HepG2 (cell line): ENCODE data around the gene NME8. TPM values are rescaled to one million over a fixed set of nuclear protein-coding genes. Genes with fewer than 3 reads are reported as not detected.

Experiments
- ARNT ChIP-seq: fragments of 450-650 bp; IDR thresholded peaks from 2 replicates; pipeline ENCODE4 v1.6.1; 2017
- ARNTL ChIP-seq: sonication (generic); formaldehyde crosslinking; IDR thresholded peaks from 2 replicates; pipeline ENCODE4 v1.4.0; 2020; ENCODE audit warnings: mild to moderate bottlenecking, missing genetic modification reagents
- ERF ChIP-seq: IDR thresholded peaks from 2 replicates; pipeline ENCODE4 v1.6.1; 2018; ENCODE audit warnings: missing biosample characterization, missing genetic modification reagents
- GABPB1 ChIP-seq: IDR thresholded peaks from 2 replicates; pipeline ENCODE4 v1.6.1; 2016; ENCODE audit warnings: mild to moderate bottlenecking, missing genetic modification reagents, moderate library complexity, missing compliant biosample characterization
- HMG20B ChIP-seq: conservative IDR thresholded peaks from 2 replicates; pipeline ENCODE4 v1.6.1; 2016; ENCODE audit warnings: missing genetic modification reagents, missing compliant biosample characterization
- KDM5A ChIP-seq: fragments of 200-600 bp; sonication (generic); IDR thresholded peaks from 2 replicates; pipeline ENCODE4 v1.7.0; 2018; ENCODE audit warnings: antibody characterized with exemption, mild to moderate bottlenecking, low read length, borderline replicate concordance
- POLR2AphosphoS5 ChIP-seq: IDR thresholded peaks from 2 replicates; pipeline ENCODE4 v1.6.1; 2012; ENCODE audit warnings: low read depth, low read length
- SMAD1 ChIP-seq: sonication (generic); formaldehyde crosslinking; IDR thresholded peaks from 2 replicates; pipeline ENCODE4 v1.4.0; 2020; ENCODE audit warnings: missing genetic modification reagents, low read depth, mild to moderate bottlenecking, borderline replicate concordance
- SOX6 ChIP-seq, 2 experiments: fragments of 450-650 bp in 1 of 2; sonication (generic) in 1 of 2; formaldehyde crosslinking in 1 of 2; IDR thresholded peaks; 2 replicates each; pipeline versions ENCODE4 v1.4.0 to v1.6.1; 2017 to 2020; ENCODE audit warnings: antibody characterized with exemption in 1 of 2, mild to moderate bottlenecking in 1 of 2, missing genetic modification reagents in 1 of 2
- SRY ChIP-seq: sonication (generic); formaldehyde crosslinking; IDR thresholded peaks from 2 replicates; pipeline ENCODE4 v1.8.0; 2022; ENCODE audit warnings: mild to moderate bottlenecking, missing genetic modification reagents
- TAF1 ChIP-seq: sonication (generic); formaldehyde crosslinking; IDR thresholded peaks from 2 replicates; pipeline ENCODE4 v1.4.0; 2020; ENCODE audit warnings: missing genetic modification reagents
- ZNF101 ChIP-seq: sonication (generic); formaldehyde crosslinking; IDR thresholded peaks from 2 replicates; pipeline ENCODE4 v1.4.0; 2020; ENCODE audit warnings: mild to moderate bottlenecking, low read depth, missing genetic modification reagents, borderline replicate concordance
- ZNF296 ChIP-seq: sonication (generic); formaldehyde crosslinking; conservative IDR thresholded peaks from 2 replicates; pipeline ENCODE4 v1.5.0; 2020; ENCODE audit warnings: mild to moderate bottlenecking, missing genetic modification reagents
- ZNF569 ChIP-seq: sonication (generic); formaldehyde crosslinking; IDR thresholded peaks from 2 replicates; pipeline ENCODE4 v1.5.0; 2020; ENCODE audit warnings: mild to moderate bottlenecking, missing genetic modification reagents, moderate library complexity, borderline replicate concordance
- ZNF639 ChIP-seq: conservative IDR thresholded peaks from 2 replicates; pipeline ENCODE4 v1.6.1; 2018; ENCODE audit warnings: missing genetic modification reagents
- ZNF747 ChIP-seq: sonication (generic); formaldehyde crosslinking; IDR thresholded peaks from 2 replicates; pipeline ENCODE4 v1.8.1; 2023; ENCODE audit warnings: missing genetic modification reagents, mild to moderate bottlenecking, borderline replicate concordance
- ZNF766 ChIP-seq: sonication (generic); formaldehyde crosslinking; IDR thresholded peaks from 2 replicates; pipeline ENCODE4 v1.5.0; 2020; ENCODE audit warnings: missing genetic modification reagents, borderline replicate concordance
- ZNF883 ChIP-seq: sonication (generic); formaldehyde crosslinking; IDR thresholded peaks from 2 replicates; pipeline ENCODE4 v1.5.1; 2020; ENCODE audit warnings: mild to moderate bottlenecking, missing genetic modification reagents; ENCODE audit errors: not compliant biosample characterization
- ZSCAN25 ChIP-seq: sonication (generic); formaldehyde crosslinking; IDR thresholded peaks from 2 replicates; pipeline ENCODE4 v1.8.0; 2022; ENCODE audit warnings: mild to moderate bottlenecking, missing genetic modification reagents
- polyA plus RNA-seq, 8 experiments: library from polyadenylated mRNA; depleted of rRNA in 3 of 8; stranded (reverse) in 7 of 8; unstranded in 1 of 8; fragments of >200 nt; fragmentation: Illumina TruSeq in 4 of 8; extraction: Trizol in 4 of 8; gene quantifications; 2 replicates each; pipeline versions ENCODE4 v1.2.1 to v1.2.3, GENCODE V29; 2011 to 2016; ENCODE audit warnings: low read depth in 4 of 8, missing spikeins in 1 of 8, mixed read lengths in 1 of 8; ENCODE audit not compliant: insufficient read depth in 1 of 8
- total RNA-seq, 5 experiments: library from RNA; depleted of rRNA; stranded (reverse); fragments of >200 nt; fragmentation: Illumina TruSeq; extraction: Trizol; gene quantifications; 2 replicates each; pipeline ENCODE4 v1.2.3, GENCODE V29; 2016; ENCODE audit warnings: low read depth in 1 of 5
- TF ChIP-seq, protein P1 (sequence below): sonication (generic); formaldehyde crosslinking; IDR thresholded peaks from 2 replicates; pipeline ENCODE4 v1.5.0; 2020; ENCODE audit warnings: mild to moderate bottlenecking, low read depth, missing genetic modification reagents, borderline replicate concordance
- TF ChIP-seq, protein P2 (sequence below): IDR thresholded peaks from 2 replicates; pipeline ENCODE4 v1.4.0; 2020; ENCODE audit warnings: mild to moderate bottlenecking, missing genetic modification reagents
- TF ChIP-seq, protein P3 (sequence below): sonication (generic); formaldehyde crosslinking; conservative IDR thresholded peaks from 2 replicates; pipeline ENCODE4 v1.5.0; 2020; ENCODE audit warnings: missing genetic modification reagents

NME8 gene
- total and polyA plus RNA-seq, 2 of the 13 experiments (the other 11 are each of a cell fraction or from before 2014, with no cell fraction given), result not detected

DNA sequence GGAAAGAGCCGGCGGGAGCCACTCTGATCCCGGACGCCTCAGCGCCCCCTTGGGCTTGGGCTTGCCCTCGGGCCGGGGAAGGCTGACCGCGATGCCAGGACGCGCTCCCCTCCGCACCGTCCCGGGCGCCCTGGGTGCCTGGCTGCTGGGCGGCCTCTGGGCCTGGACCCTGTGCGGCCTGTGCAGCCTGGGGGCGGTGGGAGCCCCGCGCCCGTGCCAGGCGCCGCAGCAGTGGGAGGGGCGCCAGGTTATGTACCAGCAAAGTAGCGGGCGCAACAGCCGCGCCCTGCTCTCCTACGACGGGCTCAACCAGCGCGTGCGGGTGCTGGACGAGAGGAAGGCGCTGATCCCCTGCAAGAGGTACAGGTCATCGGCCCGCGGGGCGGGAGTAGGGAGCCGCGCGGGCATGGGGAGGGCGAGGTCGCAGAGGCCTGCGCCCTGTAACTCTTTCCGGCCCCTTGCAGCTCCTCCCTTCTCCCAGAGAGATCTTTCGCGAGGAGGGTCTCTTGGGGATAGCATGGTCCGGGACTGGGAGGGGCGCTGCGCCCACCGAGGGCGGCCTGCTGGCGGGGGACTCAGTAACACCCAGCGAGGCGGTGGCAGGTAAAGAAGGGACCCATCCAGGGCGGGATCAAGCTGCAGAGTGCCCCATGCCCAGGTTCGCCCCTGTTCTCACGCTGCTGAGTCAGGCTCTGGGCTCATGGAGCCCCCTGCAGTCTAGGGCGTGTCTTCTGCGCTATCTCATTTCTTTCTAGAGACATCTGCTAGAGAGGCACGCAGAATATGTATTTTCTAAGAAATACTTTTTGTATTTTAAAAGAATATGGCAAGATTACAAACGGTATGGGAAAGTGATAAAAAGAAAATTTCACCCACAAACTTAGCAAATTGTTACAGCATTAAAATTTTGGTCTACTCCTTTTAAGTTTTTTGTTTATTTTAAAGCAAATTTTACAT is 72.7 kb downstream of the NME8 start (continued):
- TF ChIP-seq ZSCAN25 (peak; percentile 59; the same call in 1 of the 2 replicates), ZNF639 (CRISPR knock-in tag) (0 out of 2 replicates have a peak, but pooled peaks have one; percentile 28), ZNF101 (no peak), GABPB1 (CRISPR knock-in tag) (peak; percentile 60), ZNF569 (CRISPR knock-in tag) (no peak), SMAD1 (CRISPR knock-in tag) (no peak), ARNT (no peak), ZNF747 (CRISPR knock-in tag) (no peak), ARNTL (CRISPR knock-in tag) (no peak), ERF (CRISPR knock-in tag) (peak; percentile 14; the same call in 1 of the 2 replicates), ZNF883 (CRISPR knock-in tag) (peak; percentile 93), HMG20B (CRISPR knock-in tag) (no peak), SRY (0 out of 2 replicates have a peak, but pooled peaks have one; percentile 48), SOX6 (IDR thresholded peaks at IDR 0.05) (no peak), SOX6 (CRISPR knock-in tag; IDR thresholded peaks at IDR 0.05) (peak; percentile 40; the same call in 1 of the 2 replicates), ZNF296 (CRISPR knock-in tag) (no peak), KDM5A (no peak), POLR2AphosphoS5 (peak; percentile 57; the same call in 1 of the 2 replicates), TAF1 (CRISPR knock-in tag) (peak; percentile 45), ZNF766 (CRISPR knock-in tag) (peak; percentile 49; the same call in 1 of the 2 replicates)
- TF ChIP-seq, protein P1, sequence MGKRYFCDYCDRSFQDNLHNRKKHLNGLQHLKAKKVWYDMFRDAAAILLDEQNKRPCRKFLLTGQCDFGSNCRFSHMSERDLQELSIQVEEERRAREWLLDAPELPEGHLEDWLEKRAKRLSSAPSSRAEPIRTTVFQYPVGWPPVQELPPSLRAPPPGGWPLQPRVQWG (CRISPR knock-in tag), result no peak
- TF ChIP-seq, protein P2, sequence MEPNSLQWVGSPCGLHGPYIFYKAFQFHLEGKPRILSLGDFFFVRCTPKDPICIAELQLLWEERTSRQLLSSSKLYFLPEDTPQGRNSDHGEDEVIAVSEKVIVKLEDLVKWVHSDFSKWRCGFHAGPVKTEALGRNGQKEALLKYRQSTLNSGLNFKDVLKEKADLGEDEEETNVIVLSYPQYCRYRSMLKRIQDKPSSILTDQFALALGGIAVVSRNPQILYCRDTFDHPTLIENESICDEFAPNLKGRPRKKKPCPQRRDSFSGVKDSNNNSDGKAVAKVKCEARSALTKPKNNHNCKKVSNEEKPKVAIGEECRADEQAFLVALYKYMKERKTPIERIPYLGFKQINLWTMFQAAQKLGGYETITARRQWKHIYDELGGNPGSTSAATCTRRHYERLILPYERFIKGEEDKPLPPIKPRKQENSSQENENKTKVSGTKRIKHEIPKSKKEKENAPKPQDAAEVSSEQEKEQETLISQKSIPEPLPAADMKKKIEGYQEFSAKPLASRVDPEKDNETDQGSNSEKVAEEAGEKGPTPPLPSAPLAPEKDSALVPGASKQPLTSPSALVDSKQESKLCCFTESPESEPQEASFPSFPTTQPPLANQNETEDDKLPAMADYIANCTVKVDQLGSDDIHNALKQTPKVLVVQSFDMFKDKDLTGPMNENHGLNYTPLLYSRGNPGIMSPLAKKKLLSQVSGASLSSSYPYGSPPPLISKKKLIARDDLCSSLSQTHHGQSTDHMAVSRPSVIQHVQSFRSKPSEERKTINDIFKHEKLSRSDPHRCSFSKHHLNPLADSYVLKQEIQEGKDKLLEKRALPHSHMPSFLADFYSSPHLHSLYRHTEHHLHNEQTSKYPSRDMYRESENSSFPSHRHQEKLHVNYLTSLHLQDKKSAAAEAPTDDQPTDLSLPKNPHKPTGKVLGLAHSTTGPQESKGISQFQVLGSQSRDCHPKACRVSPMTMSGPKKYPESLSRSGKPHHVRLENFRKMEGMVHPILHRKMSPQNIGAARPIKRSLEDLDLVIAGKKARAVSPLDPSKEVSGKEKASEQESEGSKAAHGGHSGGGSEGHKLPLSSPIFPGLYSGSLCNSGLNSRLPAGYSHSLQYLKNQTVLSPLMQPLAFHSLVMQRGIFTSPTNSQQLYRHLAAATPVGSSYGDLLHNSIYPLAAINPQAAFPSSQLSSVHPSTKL (CRISPR knock-in tag), result no peak
- TF ChIP-seq, protein P3, sequence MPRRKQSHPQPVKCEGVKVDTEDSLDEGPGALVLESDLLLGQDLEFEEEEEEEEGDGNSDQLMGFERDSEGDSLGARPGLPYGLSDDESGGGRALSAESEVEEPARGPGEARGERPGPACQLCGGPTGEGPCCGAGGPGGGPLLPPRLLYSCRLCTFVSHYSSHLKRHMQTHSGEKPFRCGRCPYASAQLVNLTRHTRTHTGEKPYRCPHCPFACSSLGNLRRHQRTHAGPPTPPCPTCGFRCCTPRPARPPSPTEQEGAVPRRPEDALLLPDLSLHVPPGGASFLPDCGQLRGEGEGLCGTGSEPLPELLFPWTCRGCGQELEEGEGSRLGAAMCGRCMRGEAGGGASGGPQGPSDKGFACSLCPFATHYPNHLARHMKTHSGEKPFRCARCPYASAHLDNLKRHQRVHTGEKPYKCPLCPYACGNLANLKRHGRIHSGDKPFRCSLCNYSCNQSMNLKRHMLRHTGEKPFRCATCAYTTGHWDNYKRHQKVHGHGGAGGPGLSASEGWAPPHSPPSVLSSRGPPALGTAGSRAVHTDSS (CRISPR knock-in tag), result 0 out of 2 replicates have a peak, but pooled peaks have one; percentile 38
